Measurements from ENCODE around the gene SNTA1. TPM values are rescaled to one million over a fixed set of nuclear protein-coding genes. Genes with fewer than 3 reads are reported as not detected.

The SNTA1 gene
- total RNA-seq, 4 donors from 2014 or later: 198 to 320 (median 219) TPM

- intact Hi-C loops (cut with DNase I; ENCODE audit: low total_unique reads): loop anchor here (10.0 kb wide), 1 partner anchor 185 kb away; the partner anchor contains the start of genes ACTL10 and C20orf144
Observed at GRCh38 chr20:33480048-33480447, 36.5 kb upstream of the SNTA1 start.

GRCh38 chr20:33477386-33478234 is 34.0 kb upstream of the SNTA1 start:
- DNase-seq (no peak), ATAC-seq (no peak)
- Histone ChIP-seq H3K27ac (no peak overlapping the region), H3K4me3 (no peak overlapping the region), H3K9me3 (no peaks in the 10 kb centered on the region), H3K27me3 (peaks cover 0 to 10% (median 5%) of the 10 kb centered on the region in 3 donors), H3K4me1 (no peaks in the 10 kb centered on the region), H3K36me3 (no peaks in the 10 kb centered on the region)
- intact Hi-C loops (cut with DNase I; ENCODE audit: low total_unique reads) (no loop called here), in situ Hi-C loops (cut with MboI; ENCODE audit: low sequenced_read_pairs in 4 of 4) (no loop called here)
- TF ChIP-seq POLR2A (IDR thresholded peaks at IDR 0.05): no peak
- no peak for TF ChIP-seq CTCF (IDR thresholded peaks at IDR 0.05 in 4 of 5, conservative IDR thresholded peaks at IDR 0.05 in 1 of 5)

More at GRCh38 chr20:33480048-33480447, 36.5 kb upstream of the SNTA1 start:
- no peaks in the 10 kb centered on the region for H3K36me3 ChIP-seq
- H3K27ac ChIP-seq: no peak overlapping the region
- no peak overlapping the region for H3K4me3 ChIP-seq
- in situ Hi-C loops (cut with MboI; ENCODE audit: low sequenced_read_pairs in 4 of 4): no loop called here
- peaks cover 0 to 5% (median 4%) of the 10 kb centered on the region in 3 donors for H3K27me3 ChIP-seq
- H3K4me1 ChIP-seq: no peaks in the 10 kb centered on the region
- ATAC-seq (no peak), DNase-seq (no peak)
- no peak for TF ChIP-seq CTCF (IDR thresholded peaks at IDR 0.05 in 4 of 5, conservative IDR thresholded peaks at IDR 0.05 in 1 of 5)
- no peak for TF ChIP-seq POLR2A (IDR thresholded peaks at IDR 0.05)
- no peaks in the 10 kb centered on the region for H3K9me3 ChIP-seq

GRCh38 chr20:33475381-33476152 is 32.0 kb upstream of the SNTA1 start:
- intact Hi-C loops (cut with DNase I; ENCODE audit: low total_unique reads) (no loop called here), in situ Hi-C loops (cut with MboI; ENCODE audit: low sequenced_read_pairs in 4 of 4) (no loop called here)
- H3K4me1 ChIP-seq: no peaks in the 10 kb centered on the region
- DNase-seq (no peak), ATAC-seq (no peak)
- H3K36me3 ChIP-seq: no peaks in the 10 kb centered on the region
- H3K27ac ChIP-seq: no peak overlapping the region
- H3K9me3 ChIP-seq: no peaks in the 10 kb centered on the region
- TF ChIP-seq POLR2A (IDR thresholded peaks at IDR 0.05): no peak
- no peak for TF ChIP-seq CTCF (IDR thresholded peaks at IDR 0.05 in 4 of 5, conservative IDR thresholded peaks at IDR 0.05 in 1 of 5)
- no peak overlapping the region for H3K4me3 ChIP-seq
- peaks cover 0 to 10% (median 5%) of the 10 kb centered on the region in 3 donors for H3K27me3 ChIP-seq

GRCh38 chr20:33474963-33475362 is 31.4 kb upstream of the SNTA1 start:
- TF ChIP-seq CTCF (IDR thresholded peaks at IDR 0.05 in 4 of 5, conservative IDR thresholded peaks at IDR 0.05 in 1 of 5) (no peak), POLR2A (IDR thresholded peaks at IDR 0.05) (no peak)
- Histone ChIP-seq H3K36me3 (no peaks in the 10 kb centered on the region), H3K9me3 (no peaks in the 10 kb centered on the region), H3K4me1 (no peaks in the 10 kb centered on the region), H3K4me3 (no peak overlapping the region), H3K27me3 (peaks cover 0 to 10% (median 5%) of the 10 kb centered on the region in 3 donors), H3K27ac (no peak overlapping the region)
- in situ Hi-C loops (cut with MboI; ENCODE audit: low sequenced_read_pairs in 4 of 4) (loop anchor here in 2 of 4 donors (25.0 kb wide), 2 partner anchors 637 to 662 kb away; partner anchors contain the start of gene EIF2S2 (in 1 of the 2)), intact Hi-C loops (cut with DNase I; ENCODE audit: low total_unique reads) (no loop called here)
- DNase-seq: no peak
- no peak for ATAC-seq
